Ishikawa (cell line): ENCODE measurements around the gene PRICKLE2.

Experiments
- CEBPB ChIP-seq: IDR thresholded peaks from 2 replicates; pipeline ENCODE4 v1.6.1; 2012
- CREB1 ChIP-seq: IDR thresholded peaks from 2 replicates; pipeline ENCODE4 v1.6.1; 2012; ENCODE audit warnings: low read depth
- EGR1 ChIP-seq: IDR thresholded peaks from 2 replicates; pipeline ENCODE4 v1.6.1; 2012
- EP300 ChIP-seq: IDR thresholded peaks from 2 replicates; pipeline ENCODE4 v1.6.1; 2012; ENCODE audit warnings: borderline replicate concordance
- TAF1 ChIP-seq: IDR thresholded peaks from 2 replicates; pipeline ENCODE4 v1.6.1; 2012; ENCODE audit warnings: low read depth, mild to moderate bottlenecking
- TCF12 ChIP-seq: IDR thresholded peaks from 2 replicates; pipeline ENCODE4 v1.6.1; 2012; ENCODE audit warnings: low read depth
- TEAD4 ChIP-seq: IDR thresholded peaks from 2 replicates; pipeline ENCODE4 v1.6.1; 2012
- YY1 ChIP-seq: IDR thresholded peaks from 2 replicates; pipeline ENCODE4 v1.6.1; 2012; ENCODE audit warnings: low read depth
- TF ChIP-seq, protein P1 (sequence below): IDR thresholded peaks from 2 replicates; pipeline ENCODE4 v1.6.1; 2012
- TF ChIP-seq, protein P2 (sequence below): IDR thresholded peaks from 2 replicates; pipeline ENCODE4 v1.6.1; 2012; ENCODE audit warnings: low read depth, mild to moderate bottlenecking

DNA sequence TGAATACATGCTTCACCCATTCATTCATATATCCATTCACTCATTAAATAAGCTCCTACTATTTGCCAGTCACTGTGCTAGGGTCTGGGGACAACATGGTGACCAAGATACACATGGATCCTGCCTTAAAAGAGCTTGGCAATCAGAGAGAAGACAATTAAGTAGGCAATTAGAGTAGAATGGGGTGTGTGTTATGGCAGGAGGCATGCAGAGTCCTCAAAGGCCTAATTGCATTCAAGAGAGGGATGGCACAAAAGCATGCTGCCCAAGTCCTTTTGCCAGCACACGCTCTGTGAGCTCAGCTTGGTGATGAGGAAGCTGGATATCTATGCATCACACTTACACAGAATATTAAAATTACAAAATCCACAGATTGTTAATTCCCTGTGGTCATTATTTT is 2.8 kb upstream of the PRICKLE2 start:
- no peak for TF ChIP-seq TCF12
- TF ChIP-seq YY1, result no peak
- no peak for TF ChIP-seq CREB1
- no peak for TF ChIP-seq EP300
- no peak for TF ChIP-seq CEBPB
- TF ChIP-seq, protein P1, sequence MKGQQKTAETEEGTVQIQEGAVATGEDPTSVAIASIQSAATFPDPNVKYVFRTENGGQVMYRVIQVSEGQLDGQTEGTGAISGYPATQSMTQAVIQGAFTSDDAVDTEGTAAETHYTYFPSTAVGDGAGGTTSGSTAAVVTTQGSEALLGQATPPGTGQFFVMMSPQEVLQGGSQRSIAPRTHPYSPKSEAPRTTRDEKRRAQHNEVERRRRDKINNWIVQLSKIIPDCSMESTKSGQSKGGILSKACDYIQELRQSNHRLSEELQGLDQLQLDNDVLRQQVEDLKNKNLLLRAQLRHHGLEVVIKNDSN, result no peak
- TF ChIP-seq, protein P2, sequence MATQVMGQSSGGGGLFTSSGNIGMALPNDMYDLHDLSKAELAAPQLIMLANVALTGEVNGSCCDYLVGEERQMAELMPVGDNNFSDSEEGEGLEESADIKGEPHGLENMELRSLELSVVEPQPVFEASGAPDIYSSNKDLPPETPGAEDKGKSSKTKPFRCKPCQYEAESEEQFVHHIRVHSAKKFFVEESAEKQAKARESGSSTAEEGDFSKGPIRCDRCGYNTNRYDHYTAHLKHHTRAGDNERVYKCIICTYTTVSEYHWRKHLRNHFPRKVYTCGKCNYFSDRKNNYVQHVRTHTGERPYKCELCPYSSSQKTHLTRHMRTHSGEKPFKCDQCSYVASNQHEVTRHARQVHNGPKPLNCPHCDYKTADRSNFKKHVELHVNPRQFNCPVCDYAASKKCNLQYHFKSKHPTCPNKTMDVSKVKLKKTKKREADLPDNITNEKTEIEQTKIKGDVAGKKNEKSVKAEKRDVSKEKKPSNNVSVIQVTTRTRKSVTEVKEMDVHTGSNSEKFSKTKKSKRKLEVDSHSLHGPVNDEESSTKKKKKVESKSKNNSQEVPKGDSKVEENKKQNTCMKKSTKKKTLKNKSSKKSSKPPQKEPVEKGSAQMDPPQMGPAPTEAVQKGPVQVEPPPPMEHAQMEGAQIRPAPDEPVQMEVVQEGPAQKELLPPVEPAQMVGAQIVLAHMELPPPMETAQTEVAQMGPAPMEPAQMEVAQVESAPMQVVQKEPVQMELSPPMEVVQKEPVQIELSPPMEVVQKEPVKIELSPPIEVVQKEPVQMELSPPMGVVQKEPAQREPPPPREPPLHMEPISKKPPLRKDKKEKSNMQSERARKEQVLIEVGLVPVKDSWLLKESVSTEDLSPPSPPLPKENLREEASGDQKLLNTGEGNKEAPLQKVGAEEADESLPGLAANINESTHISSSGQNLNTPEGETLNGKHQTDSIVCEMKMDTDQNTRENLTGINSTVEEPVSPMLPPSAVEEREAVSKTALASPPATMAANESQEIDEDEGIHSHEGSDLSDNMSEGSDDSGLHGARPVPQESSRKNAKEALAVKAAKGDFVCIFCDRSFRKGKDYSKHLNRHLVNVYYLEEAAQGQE, result no peak
- TF ChIP-seq TAF1, result no peak
- no peak for TF ChIP-seq TEAD4
- no peak for TF ChIP-seq EGR1
